Measurements from ENCODE around the gene SYNGR1.

GRCh38 chr22:39349967-39350726 lies at the start of gene SYNGR1:
- TF ChIP-seq POLR2A (IDR thresholded peaks at IDR 0.05; ENCODE audit: low read depth, low read length) (no peak), POLR2AphosphoS5 (IDR thresholded peaks at IDR 0.05; ENCODE audit: low read depth, low read length) (no peak), SPI1 (IDR thresholded peaks at IDR 0.05; ENCODE audit: low read depth, low read length) (no peak), TAF1 (IDR thresholded peaks at IDR 0.05; ENCODE audit: low read depth, low read length) (no peak), POU2F2 (IDR thresholded peaks at IDR 0.05; ENCODE audit: low read depth, low read length) (no peak)
